Measurements from ENCODE around the gene GRIN3B. TPM values are rescaled to one million over a fixed set of nuclear protein-coding genes. Genes with fewer than 3 reads are reported as not detected.
A peak's percentile ranks its signal among the peaks of the same experiment; 100 is the strongest.

GRIN3B gene
- total and polyA plus RNA-seq, 10 of the 15 experiments (the other 5 are each of a cell fraction or from before 2014, with no cell fraction given) = 0.15 TPM; not detected in 9

GRCh38 chr19:954672-955494 is 45.3 kb upstream of the GRIN3B start (continued):
- TF ChIP-seq, protein P1, sequence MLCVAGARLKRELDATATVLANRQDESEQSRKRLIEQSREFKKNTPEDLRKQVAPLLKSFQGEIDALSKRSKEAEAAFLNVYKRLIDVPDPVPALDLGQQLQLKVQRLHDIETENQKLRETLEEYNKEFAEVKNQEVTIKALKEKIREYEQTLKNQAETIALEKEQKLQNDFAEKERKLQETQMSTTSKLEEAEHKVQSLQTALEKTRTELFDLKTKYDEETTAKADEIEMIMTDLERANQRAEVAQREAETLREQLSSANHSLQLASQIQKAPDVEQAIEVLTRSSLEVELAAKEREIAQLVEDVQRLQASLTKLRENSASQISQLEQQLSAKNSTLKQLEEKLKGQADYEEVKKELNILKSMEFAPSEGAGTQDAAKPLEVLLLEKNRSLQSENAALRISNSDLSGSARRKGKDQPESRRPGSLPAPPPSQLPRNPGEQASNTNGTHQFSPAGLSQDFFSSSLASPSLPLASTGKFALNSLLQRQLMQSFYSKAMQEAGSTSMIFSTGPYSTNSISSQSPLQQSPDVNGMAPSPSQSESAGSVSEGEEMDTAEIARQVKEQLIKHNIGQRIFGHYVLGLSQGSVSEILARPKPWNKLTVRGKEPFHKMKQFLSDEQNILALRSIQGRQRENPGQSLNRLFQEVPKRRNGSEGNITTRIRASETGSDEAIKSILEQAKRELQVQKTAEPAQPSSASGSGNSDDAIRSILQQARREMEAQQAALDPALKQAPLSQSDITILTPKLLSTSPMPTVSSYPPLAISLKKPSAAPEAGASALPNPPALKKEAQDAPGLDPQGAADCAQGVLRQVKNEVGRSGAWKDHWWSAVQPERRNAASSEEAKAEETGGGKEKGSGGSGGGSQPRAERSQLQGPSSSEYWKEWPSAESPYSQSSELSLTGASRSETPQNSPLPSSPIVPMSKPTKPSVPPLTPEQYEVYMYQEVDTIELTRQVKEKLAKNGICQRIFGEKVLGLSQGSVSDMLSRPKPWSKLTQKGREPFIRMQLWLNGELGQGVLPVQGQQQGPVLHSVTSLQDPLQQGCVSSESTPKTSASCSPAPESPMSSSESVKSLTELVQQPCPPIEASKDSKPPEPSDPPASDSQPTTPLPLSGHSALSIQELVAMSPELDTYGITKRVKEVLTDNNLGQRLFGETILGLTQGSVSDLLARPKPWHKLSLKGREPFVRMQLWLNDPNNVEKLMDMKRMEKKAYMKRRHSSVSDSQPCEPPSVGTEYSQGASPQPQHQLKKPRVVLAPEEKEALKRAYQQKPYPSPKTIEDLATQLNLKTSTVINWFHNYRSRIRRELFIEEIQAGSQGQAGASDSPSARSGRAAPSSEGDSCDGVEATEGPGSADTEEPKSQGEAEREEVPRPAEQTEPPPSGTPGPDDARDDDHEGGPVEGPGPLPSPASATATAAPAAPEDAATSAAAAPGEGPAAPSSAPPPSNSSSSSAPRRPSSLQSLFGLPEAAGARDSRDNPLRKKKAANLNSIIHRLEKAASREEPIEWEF (IDR thresholded peaks at IDR 0.05; ENCODE audit: insufficient replicate concordance, low read depth, low read length) = no peak
- TF ChIP-seq E4F1 (IDR thresholded peaks at IDR 0.05; ENCODE audit: borderline replicate concordance, partially characterized antibody) (no peak), DPF2 (IDR thresholded peaks at IDR 0.05) (peak; percentile 97), HDGF (IDR thresholded peaks at IDR 0.05) (no peak), ZBED1 (IDR thresholded peaks at IDR 0.05; ENCODE audit: borderline replicate concordance) (peak; percentile 71; the same call in 1 of the 2 replicates), EED (IDR thresholded peaks at IDR 0.05; ENCODE audit: low read depth) (peak; percentile 87), EP300 (IDR thresholded peaks at IDR 0.05; ENCODE audit: borderline replicate concordance in 1 of 2, control insufficient read depth in 1 of 2, low read depth in 2 of 2, low read length in 2 of 2) (peak; percentile 74 to 89; a peak in 3 of 4 replicates), ETV6 (conservative IDR thresholded peaks at IDR 0.05 in 1 of 2, IDR thresholded peaks at IDR 0.05 in 1 of 2; ENCODE audit: borderline replicate concordance in 1 of 2, low read depth in 1 of 2) (no peak; a peak in 1 of 4 replicates), BCL11A (IDR thresholded peaks at IDR 0.05; ENCODE audit: low read depth, low read length) (peak; percentile 76), NFXL1 (IDR thresholded peaks at IDR 0.05; ENCODE audit: borderline replicate concordance) (no peak), TBL1XR1 (IDR thresholded peaks at IDR 0.05; ENCODE audit: low read depth, low read length) (no peak; the same call in 1 of the 2 replicates), NBN (IDR thresholded peaks at IDR 0.05) (peak; percentile 94), RCOR1 (conservative IDR thresholded peaks at IDR 0.05; ENCODE audit: low read depth, low read length) (peak; percentile 97), EGR1 (IDR thresholded peaks at IDR 0.05; ENCODE audit: borderline replicate concordance in 1 of 2, low read depth in 2 of 2, low read length in 2 of 2) (peak in 1 of 2 experiments; percentile 91; a peak in 2 of 3 replicates), YY1 (IDR thresholded peaks at IDR 0.05; ENCODE audit: low read depth, low read length) (peak; percentile 80), ESRRA (IDR thresholded peaks at IDR 0.05; ENCODE audit: low read length) (no peak), TCF7 (IDR thresholded peaks at IDR 0.05; ENCODE audit: borderline replicate concordance) (0 out of 2 replicates have a peak, but pooled peaks have one; percentile 20), KAT2A (conservative IDR thresholded peaks at IDR 0.05; ENCODE audit: control insufficient read depth, low read depth, low read length) (no peak), SMAD1 (IDR thresholded peaks at IDR 0.05; ENCODE audit: low read depth, partially characterized antibody) (no peak)
- TF ChIP-seq, protein P2, sequence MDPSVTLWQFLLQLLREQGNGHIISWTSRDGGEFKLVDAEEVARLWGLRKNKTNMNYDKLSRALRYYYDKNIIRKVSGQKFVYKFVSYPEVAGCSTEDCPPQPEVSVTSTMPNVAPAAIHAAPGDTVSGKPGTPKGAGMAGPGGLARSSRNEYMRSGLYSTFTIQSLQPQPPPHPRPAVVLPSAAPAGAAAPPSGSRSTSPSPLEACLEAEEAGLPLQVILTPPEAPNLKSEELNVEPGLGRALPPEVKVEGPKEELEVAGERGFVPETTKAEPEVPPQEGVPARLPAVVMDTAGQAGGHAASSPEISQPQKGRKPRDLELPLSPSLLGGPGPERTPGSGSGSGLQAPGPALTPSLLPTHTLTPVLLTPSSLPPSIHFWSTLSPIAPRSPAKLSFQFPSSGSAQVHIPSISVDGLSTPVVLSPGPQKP (IDR thresholded peaks at IDR 0.05; ENCODE audit: low read depth, low read length) = 0 out of 2 replicates have a peak, but pooled peaks have one; percentile 32

All from GM12878 (cell line).